K562 (cell line): ENCODE measurements around the gene DNAJB14. TPM values are rescaled to one million over a fixed set of nuclear protein-coding genes. Genes with fewer than 3 reads are reported as not detected.
A peak's percentile ranks its signal among the peaks of the same experiment; 100 is the strongest.

Experiments used
- ATF4 ChIP-seq: fragments of 450-650 bp; formaldehyde crosslinking; IDR thresholded peaks from 2 replicates; pipeline ENCODE4 v1.4.0; 2022; ENCODE audit warnings: mild to moderate bottlenecking, moderate library complexity
- HDAC2 ChIP-seq: fragments of 450-650 bp; IDR thresholded peaks from 2 replicates; pipeline ENCODE4 v1.6.1; 2016; ENCODE audit warnings: mild to moderate bottlenecking
- MECOM ChIP-seq: fragments of 250-450 bp; sonication (Bioruptor Pico); IDR thresholded peaks from 2 replicates; pipeline ENCODE4 v1.8.0; 2022; ENCODE audit warnings: inconsistent platforms
- MTA2 ChIP-seq: fragments of 450-650 bp; IDR thresholded peaks from 2 replicates; pipeline ENCODE4 v1.6.1; 2016; ENCODE audit warnings: low read depth
- MTF1 ChIP-seq: fragments of 250-450 bp; sonication (Bioruptor Pico); IDR thresholded peaks from 2 replicates; pipeline ENCODE4 v1.9.0; 2021; ENCODE audit warnings: moderate library complexity, mild to moderate bottlenecking, inconsistent platforms, borderline replicate concordance
- POLR2H ChIP-seq: IDR thresholded peaks from 2 replicates; pipeline ENCODE4 v1.6.1; 2016; ENCODE audit warnings: missing genetic modification characterization, low read depth, mild to moderate bottlenecking, control low read depth, missing compliant biosample characterization, moderate library complexity
- PTTG1 ChIP-seq: fragments of 450-650 bp; IDR thresholded peaks from 2 replicates; pipeline ENCODE4 v1.6.1; 2016; ENCODE audit warnings: low read depth, mild to moderate bottlenecking, missing genetic modification characterization, missing compliant biosample characterization
- PURB ChIP-seq: sonication (generic); formaldehyde crosslinking; IDR thresholded peaks from 2 replicates; pipeline ENCODE4 v1.9.0; 2021; ENCODE audit warnings: low read depth, mild to moderate bottlenecking, missing genetic modification reagents
- RBM25 ChIP-seq: fragments of 200-400 bp; formaldehyde crosslinking; IDR thresholded peaks from 2 replicates; pipeline ENCODE4 v1.6.1; 2018; ENCODE audit warnings: low read length, low read depth, moderate library complexity; ENCODE audit not compliant: severe bottlenecking
- RBM39 ChIP-seq: fragments of 200-400 bp; formaldehyde crosslinking; optimal IDR thresholded peaks from 2 replicates; pipeline ENCODE3; 2018; ENCODE audit warnings: low read depth, low read length
- SETDB1 ChIP-seq: IDR thresholded peaks from one replicate; pipeline ENCODE4 v1.6.1; 2012; ENCODE audit warnings: low read length, control low read depth, inconsistent platforms
- STAT5B ChIP-seq: fragments of 250-450 bp; sonication (Bioruptor Pico); IDR thresholded peaks from 2 replicates; pipeline ENCODE4 v1.8.0; 2021; ENCODE audit warnings: mild to moderate bottlenecking, inconsistent platforms
- SUPT5H ChIP-seq: fragments of 450-650 bp; IDR thresholded peaks from 2 replicates; pipeline ENCODE4 v1.6.1; 2016
- TAL1 ChIP-seq: fragments of 450-650 bp; IDR thresholded peaks from 2 replicates; pipeline ENCODE4 v1.6.1; 2016; ENCODE audit warnings: mild to moderate bottlenecking
- TOE1 ChIP-seq, 2 experiments: fragments of 450-650 bp in 1 of 2; sonication (generic) in 1 of 2; formaldehyde crosslinking in 1 of 2; IDR thresholded peaks; 2 replicates each; pipeline versions ENCODE4 v1.7.1 to v1.8.0; 2016 to 2022; ENCODE audit warnings: borderline replicate concordance in 2 of 2, mild to moderate bottlenecking in 2 of 2, antibody characterized with exemption in 1 of 2, inconsistent platforms in 1 of 2, low read depth in 1 of 2, missing genetic modification reagents in 1 of 2, moderate library complexity in 1 of 2
- TSC22D4 ChIP-seq: fragments of 450-650 bp; IDR thresholded peaks from 2 replicates; pipeline ENCODE4 v1.6.1; 2016; ENCODE audit warnings: missing genetic modification characterization, missing biosample characterization, control low read depth
- ZBTB8A ChIP-seq: fragments of 450-650 bp; IDR thresholded peaks from 2 replicates; pipeline ENCODE4 v1.6.1; 2018; ENCODE audit warnings: mild to moderate bottlenecking, moderate library complexity; ENCODE audit not compliant: partially characterized antibody
- ZNF347 ChIP-seq: fragments of 450-650 bp; formaldehyde crosslinking; IDR thresholded peaks from 2 replicates; pipeline ENCODE4 v1.4.0; 2020; ENCODE audit warnings: low read depth, mild to moderate bottlenecking, moderate library complexity
- ZNF785 ChIP-seq: fragments of 250-450 bp; sonication (Bioruptor Pico); IDR thresholded peaks from 2 replicates; pipeline ENCODE4 v1.4.0; 2020; ENCODE audit warnings: mild to moderate bottlenecking
- polyA plus RNA-seq, 8 experiments: library from polyadenylated mRNA; depleted of rRNA in 4 of 8; stranded (reverse) in 5 of 8; unstranded in 3 of 8; fragments of >200 nt; fragmentation: Nextera tagmentation in 2 of 8; fragmentation: Illumina TruSeq in 1 of 8; extraction: Ambion mirVana in 2 of 8; extraction: Trizol in 1 of 8; gene quantifications; 2 replicates each; pipeline versions ENCODE4 v1.2.1 to v1.2.3, GENCODE V29; 2011 to 2014; ENCODE audit warnings: inconsistent platforms in 1 of 8, missing spikeins in 1 of 8
- total RNA-seq, 7 experiments: library from RNA; depleted of rRNA in 6 of 7; stranded (reverse); fragments of >200 nt in 6 of 7; fragmentation: Illumina TruSeq in 2 of 7; extraction: Trizol in 2 of 7; gene quantifications; 2 replicates each; pipeline versions ENCODE4 v1.2.1 to v1.2.3, GENCODE V29; 2011 to 2021; ENCODE audit warnings: low replicate concordance in 1 of 7
- TF ChIP-seq, protein P1 (sequence below): sonication (generic); formaldehyde crosslinking; IDR thresholded peaks from 2 replicates; pipeline ENCODE4 v1.8.0; 2022; ENCODE audit warnings: mild to moderate bottlenecking, missing genetic modification reagents
- TF ChIP-seq, protein P2 (sequence below): fragments of 250-450 bp; sonication (Bioruptor Pico); IDR thresholded peaks from 2 replicates; pipeline ENCODE4 v1.4.0; 2020; ENCODE audit warnings: mild to moderate bottlenecking

The DNAJB14 gene
- total and polyA plus RNA-seq, 9 of the 15 experiments (the other 6 are each of a cell fraction or from before 2014, with no cell fraction given) = 5.5 to 28.0 (median 12.7) TPM

- TF ChIP-seq ATF4 (CRISPR knock-in tag) (peak; percentile 89), MTF1 (CRISPR knock-in tag) (no peak), ZBTB8A (no peak), TAL1 (peak; percentile 3; the same call in 1 of the 2 replicates), STAT5B (CRISPR knock-in tag) (no peak), PURB (CRISPR knock-in tag) (no peak), SUPT5H (peak; percentile 79), RBM39 (no peak), ZNF785 (CRISPR knock-in tag) (no peak), HDAC2 (0 out of 2 replicates have a peak, but pooled peaks have one; percentile 50), TSC22D4 (no peak), PTTG1 (no peak), SETDB1 (no peak), MECOM (CRISPR knock-in tag) (no peak), ZNF347 (CRISPR knock-in tag) (no peak), TOE1 (IDR thresholded peaks at IDR 0.05; ENCODE audit: borderline replicate concordance) (peak; percentile 65), TOE1 (CRISPR knock-in tag; IDR thresholded peaks at IDR 0.05; ENCODE audit: borderline replicate concordance, low read depth) (no peak; the same call in none of the 2 replicates), POLR2H (no peak; the same call in 1 of the 2 replicates), MTA2 (0 out of 2 replicates have a peak, but pooled peaks have one; percentile 17), RBM25 (no peak)
- TF ChIP-seq, protein P1, sequence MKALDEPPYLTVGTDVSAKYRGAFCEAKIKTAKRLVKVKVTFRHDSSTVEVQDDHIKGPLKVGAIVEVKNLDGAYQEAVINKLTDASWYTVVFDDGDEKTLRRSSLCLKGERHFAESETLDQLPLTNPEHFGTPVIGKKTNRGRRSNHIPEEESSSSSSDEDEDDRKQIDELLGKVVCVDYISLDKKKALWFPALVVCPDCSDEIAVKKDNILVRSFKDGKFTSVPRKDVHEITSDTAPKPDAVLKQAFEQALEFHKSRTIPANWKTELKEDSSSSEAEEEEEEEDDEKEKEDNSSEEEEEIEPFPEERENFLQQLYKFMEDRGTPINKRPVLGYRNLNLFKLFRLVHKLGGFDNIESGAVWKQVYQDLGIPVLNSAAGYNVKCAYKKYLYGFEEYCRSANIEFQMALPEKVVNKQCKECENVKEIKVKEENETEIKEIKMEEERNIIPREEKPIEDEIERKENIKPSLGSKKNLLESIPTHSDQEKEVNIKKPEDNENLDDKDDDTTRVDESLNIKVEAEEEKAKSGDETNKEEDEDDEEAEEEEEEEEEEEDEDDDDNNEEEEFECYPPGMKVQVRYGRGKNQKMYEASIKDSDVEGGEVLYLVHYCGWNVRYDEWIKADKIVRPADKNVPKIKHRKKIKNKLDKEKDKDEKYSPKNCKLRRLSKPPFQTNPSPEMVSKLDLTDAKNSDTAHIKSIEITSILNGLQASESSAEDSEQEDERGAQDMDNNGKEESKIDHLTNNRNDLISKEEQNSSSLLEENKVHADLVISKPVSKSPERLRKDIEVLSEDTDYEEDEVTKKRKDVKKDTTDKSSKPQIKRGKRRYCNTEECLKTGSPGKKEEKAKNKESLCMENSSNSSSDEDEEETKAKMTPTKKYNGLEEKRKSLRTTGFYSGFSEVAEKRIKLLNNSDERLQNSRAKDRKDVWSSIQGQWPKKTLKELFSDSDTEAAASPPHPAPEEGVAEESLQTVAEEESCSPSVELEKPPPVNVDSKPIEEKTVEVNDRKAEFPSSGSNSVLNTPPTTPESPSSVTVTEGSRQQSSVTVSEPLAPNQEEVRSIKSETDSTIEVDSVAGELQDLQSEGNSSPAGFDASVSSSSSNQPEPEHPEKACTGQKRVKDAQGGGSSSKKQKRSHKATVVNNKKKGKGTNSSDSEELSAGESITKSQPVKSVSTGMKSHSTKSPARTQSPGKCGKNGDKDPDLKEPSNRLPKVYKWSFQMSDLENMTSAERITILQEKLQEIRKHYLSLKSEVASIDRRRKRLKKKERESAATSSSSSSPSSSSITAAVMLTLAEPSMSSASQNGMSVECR (CRISPR knock-in tag) = peak; percentile 37
- TF ChIP-seq, protein P2, sequence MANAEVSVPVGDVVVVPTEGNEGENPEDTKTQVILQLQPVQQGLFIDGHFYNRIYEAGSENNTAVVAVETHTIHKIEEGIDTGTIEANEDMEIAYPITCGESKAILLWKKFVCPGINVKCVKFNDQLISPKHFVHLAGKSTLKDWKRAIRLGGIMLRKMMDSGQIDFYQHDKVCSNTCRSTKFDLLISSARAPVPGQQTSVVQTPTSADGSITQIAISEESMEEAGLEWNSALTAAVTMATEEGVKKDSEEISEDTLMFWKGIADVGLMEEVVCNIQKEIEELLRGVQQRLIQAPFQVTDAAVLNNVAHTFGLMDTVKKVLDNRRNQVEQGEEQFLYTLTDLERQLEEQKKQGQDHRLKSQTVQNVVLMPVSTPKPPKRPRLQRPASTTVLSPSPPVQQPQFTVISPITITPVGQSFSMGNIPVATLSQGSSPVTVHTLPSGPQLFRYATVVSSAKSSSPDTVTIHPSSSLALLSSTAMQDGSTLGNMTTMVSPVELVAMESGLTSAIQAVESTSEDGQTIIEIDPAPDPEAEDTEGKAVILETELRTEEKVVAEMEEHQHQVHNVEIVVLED (CRISPR knock-in tag) = no peak
Observed at GRCh38 chr4:99949034-99949998, 2.9 kb upstream of the DNAJB14 start (continued).
